Brain microvascular endothelial cell (primary cell): Measurements from ENCODE around the gene ZFYVE9.

Experiments used
- DNase-seq: peaks from one replicate; pipeline ENCODE4 v3.0.0-alpha.2; 2020
- H3K27ac ChIP-seq: fragments of 250-450 bp; sonication (Bioruptor Pico); 2 replicates; pipeline ENCODE4 v1.5.1; 2020; ENCODE audit warnings: mild to moderate bottlenecking, moderate library complexity
- H3K27me3 ChIP-seq: fragments of 250-450 bp; sonication (Bioruptor Pico); replicated peaks from 2 replicates; pipeline ENCODE4 v1.5.1; 2020; ENCODE audit warnings: mild to moderate bottlenecking
- H3K36me3 ChIP-seq: fragments of 250-450 bp; sonication (Bioruptor Pico); replicated peaks from 2 replicates; pipeline ENCODE4 v1.5.1; 2020; ENCODE audit warnings: mild to moderate bottlenecking
- H3K4me3 ChIP-seq: 2 replicates; pipeline ENCODE4 v1.5.1; 2011; ENCODE audit warnings: low read depth, mild to moderate bottlenecking, control low read depth, low read length, moderate library complexity
- in situ Hi-C: cut with HindIII; loops from 2 replicates; pipeline ENCODE4 v1.10.0; 2017; ENCODE audit warnings: low sequenced_read_pairs, low pct_ligation_motif_present
- TF ChIP-seq, protein P1 (sequence below): IDR thresholded peaks from 2 replicates; pipeline ENCODE4 v1.5.1; 2011; ENCODE audit warnings: low read depth, mild to moderate bottlenecking, moderate library complexity, low read length, control low read depth, inconsistent platforms; ENCODE audit errors: missing control alignments

Gene ZFYVE9

DNA sequence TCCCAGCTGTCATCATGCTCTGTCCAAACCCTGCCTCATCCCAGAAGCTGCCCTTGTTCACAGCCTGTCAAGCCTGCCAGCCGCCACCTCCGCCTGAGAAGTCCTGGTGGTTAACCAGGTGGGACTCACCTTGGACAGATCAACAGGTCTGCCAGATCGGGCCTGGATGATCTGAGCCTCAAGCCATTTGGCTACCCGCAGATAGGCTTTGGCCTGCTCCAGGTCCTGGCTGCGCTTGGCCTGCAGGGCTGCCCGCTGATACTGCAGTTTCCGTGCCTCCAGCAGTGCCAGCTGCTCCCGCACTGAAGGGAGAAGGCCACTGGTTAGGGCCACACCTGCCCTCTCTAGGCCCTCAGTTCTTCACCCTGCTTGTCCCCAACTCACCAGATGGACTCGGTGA, 215.5 kb downstream of the ZFYVE9 start:
- TF ChIP-seq, protein P1, sequence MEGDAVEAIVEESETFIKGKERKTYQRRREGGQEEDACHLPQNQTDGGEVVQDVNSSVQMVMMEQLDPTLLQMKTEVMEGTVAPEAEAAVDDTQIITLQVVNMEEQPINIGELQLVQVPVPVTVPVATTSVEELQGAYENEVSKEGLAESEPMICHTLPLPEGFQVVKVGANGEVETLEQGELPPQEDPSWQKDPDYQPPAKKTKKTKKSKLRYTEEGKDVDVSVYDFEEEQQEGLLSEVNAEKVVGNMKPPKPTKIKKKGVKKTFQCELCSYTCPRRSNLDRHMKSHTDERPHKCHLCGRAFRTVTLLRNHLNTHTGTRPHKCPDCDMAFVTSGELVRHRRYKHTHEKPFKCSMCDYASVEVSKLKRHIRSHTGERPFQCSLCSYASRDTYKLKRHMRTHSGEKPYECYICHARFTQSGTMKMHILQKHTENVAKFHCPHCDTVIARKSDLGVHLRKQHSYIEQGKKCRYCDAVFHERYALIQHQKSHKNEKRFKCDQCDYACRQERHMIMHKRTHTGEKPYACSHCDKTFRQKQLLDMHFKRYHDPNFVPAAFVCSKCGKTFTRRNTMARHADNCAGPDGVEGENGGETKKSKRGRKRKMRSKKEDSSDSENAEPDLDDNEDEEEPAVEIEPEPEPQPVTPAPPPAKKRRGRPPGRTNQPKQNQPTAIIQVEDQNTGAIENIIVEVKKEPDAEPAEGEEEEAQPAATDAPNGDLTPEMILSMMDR: no peak
- in situ Hi-C loops: no loop called here

DNA sequence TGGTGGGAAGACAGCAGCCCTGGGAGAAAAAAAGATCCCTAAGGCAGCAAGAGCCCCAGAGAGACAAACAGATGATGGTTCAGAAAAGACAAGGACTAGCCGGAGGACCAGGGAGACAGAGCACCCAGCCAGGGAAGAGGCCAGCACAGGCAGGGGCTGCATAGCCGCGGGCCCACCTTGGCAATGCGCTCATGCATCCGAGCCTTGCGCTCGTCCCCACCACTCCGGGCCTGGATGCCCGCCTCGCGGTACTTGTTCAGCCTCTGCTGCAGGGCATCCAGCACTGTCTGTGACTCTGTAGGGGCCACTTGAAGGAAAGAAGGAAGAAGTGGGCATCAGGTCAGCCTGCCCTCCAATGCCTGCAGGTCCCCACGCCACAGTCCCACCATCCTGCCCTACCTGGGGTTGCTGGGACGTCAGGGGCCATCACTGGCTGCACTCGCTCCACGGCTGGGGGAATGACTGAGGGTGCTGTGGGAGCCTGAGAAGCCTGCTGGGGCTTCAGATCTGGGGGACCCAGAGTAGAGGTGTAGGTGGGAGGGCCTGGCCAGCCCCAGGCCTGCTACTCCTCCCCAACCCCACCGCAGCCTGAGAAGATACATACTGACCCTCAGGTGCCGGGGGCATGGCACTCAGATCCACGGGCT, 217.1 kb downstream of the ZFYVE9 start:
- no peak overlapping the region for H3K4me3 ChIP-seq
- H3K27me3 ChIP-seq: no peaks in the 10 kb centered on the region
- DNase-seq: no peak
- peaks cover 86% of the 10 kb centered on the region for H3K36me3 ChIP-seq
- no peak overlapping the region for H3K27ac ChIP-seq
- in situ Hi-C loops: no loop called here
- TF ChIP-seq, protein P1: no peak

More for the DNA sequence above, 215.5 kb downstream of the ZFYVE9 start:
- Histone ChIP-seq H3K36me3 (peaks cover 98% of the 10 kb centered on the region), H3K27me3 (no peaks in the 10 kb centered on the region), H3K27ac (no peak overlapping the region), H3K4me3 (no peak overlapping the region)
- no peak for DNase-seq

DNA sequence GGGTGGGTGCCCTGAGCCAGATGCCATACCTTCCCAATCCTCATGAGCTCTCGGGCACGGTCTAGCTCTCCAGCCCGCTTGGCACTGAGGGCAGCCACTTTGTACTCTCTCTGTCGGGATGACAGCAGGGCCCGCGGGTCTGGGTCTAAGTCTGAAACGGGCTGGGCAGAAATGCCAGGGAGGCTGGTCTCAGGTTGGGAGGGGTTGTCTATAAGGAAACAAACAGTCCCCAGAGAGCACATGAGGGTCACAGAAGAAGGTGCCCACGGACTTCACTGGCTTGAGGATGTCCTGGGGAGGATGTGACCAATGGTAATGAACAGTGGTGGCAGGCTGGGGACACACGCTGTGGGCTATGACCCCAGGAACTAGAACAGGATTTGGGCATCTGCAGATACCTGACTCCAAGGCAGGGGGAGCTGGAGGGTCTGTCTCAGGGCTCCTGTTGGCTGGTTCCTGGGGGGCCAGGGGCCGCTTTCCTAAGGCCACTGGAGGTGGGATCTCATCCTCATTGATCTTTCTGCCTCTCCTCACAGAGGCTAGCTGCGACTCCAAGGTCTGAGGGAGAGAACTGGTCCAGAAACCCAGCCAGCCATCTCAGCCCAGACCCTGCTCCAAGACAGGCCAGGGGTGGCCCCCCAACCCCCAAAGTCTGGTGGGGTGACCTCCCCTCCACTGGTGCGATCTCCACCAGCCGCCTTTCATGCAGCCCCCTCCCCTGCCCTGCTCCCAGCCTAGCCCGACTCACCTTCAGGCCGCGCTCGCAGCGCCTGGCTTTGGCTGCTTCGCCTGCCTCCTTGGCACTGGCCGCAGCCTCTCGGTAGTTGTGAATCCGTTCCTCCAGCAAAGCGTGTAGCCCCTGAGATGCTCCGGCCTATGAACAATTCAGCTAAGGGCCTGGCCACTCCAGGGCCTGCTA, 218.0 kb downstream of the ZFYVE9 start:
- TF ChIP-seq, protein P1: peak; percentile 17
- no peak overlapping the region for H3K27ac ChIP-seq
- no peak overlapping the region for H3K4me3 ChIP-seq
- in situ Hi-C loops: no loop called here
- peaks cover 80% of the 10 kb centered on the region for H3K36me3 ChIP-seq
- DNase-seq: no peak
- no peaks in the 10 kb centered on the region for H3K27me3 ChIP-seq

DNA sequence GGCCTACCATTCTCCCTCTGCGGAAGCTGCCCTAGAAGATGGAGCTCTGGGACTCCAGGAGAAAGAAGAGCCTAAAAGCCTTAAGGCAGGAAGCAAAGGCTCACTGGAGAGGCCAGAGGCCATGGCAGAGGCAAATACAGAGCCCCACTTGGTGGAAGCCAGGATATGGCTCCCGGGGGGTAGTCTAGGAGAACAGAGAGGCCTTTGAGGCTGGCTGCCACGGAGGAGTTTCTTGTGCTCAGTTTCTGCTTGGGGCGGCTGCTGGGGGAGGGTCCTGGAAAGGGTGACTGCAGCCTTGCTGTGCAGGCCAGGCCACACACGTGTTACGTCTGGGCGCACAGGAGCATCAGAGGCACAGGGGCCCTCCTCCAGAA, 218.7 kb downstream of the ZFYVE9 start:
- no peak for DNase-seq
- Histone ChIP-seq H3K36me3 (peaks cover 73% of the 10 kb centered on the region), H3K27ac (no peak overlapping the region), H3K27me3 (no peaks in the 10 kb centered on the region), H3K4me3 (no peak overlapping the region)
- TF ChIP-seq, protein P1: no peak
- in situ Hi-C loops: no loop called here

DNA sequence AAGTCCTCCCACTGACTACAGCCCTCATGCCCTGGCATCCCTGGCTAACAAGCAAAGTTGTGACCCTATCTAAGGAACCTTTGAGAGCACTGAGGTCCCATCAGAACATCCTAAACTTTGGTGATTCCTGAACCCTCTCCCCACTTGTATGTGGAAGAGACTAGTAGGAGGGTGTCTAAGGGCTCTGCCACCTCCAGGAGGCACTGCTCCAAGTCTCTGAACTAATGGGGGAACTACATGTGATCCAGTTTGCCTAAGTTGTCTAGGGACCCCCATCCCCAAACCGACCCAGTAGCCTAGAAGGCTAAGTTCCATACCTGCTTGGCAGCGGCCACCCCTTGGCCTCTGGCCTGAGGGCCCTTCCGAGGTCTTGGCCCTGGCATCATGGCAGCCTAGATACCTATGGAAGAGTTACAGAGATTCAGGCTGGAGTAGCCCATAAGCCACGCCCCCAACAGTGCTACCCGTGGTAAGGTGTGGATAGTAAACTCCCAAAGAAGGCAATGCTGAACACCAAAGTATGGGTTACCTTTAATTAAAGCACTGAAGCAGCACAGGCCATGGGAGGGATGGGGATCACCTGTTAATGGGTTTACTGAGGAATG, 222.4 kb downstream of the ZFYVE9 start:
- in situ Hi-C loops: no loop called here
- no peak for DNase-seq
- H3K4me3 ChIP-seq: peak overlapping the region; percentile 89

More for the DNA sequence above, 222.4 kb downstream of the ZFYVE9 start:
- TF ChIP-seq, protein P1: peak; percentile 12
- Histone ChIP-seq H3K27me3 (no peaks in the 10 kb centered on the region), H3K27ac (peak overlapping the region; percentile 75), H3K36me3 (peaks cover 36% of the 10 kb centered on the region)
